Body of pancreas (tissue), 4 donors: ENCODE results near the gene VGF. TPM values are rescaled to one million over a fixed set of nuclear protein-coding genes. Genes with fewer than 3 reads are reported as not detected.

Experiments used
- ATAC-seq: fragments of 150-250 bp; one replicate; pipeline ENCODE4 v1.9.1; 2016
- DNase-seq, 4 donors: peaks; one replicate each; pipeline ENCODE4 v3.0.0-alpha.2; 2019
- H3K27ac ChIP-seq, 4 donors: fragments of 200-600 bp; sonication (generic); 1 replicate in 3 of 4; 2 replicates in 1 of 4; pipeline versions ENCODE4 v1.5.1 to v1.6.1; 2016 to 2019; ENCODE audit warnings: mild to moderate bottlenecking in 1 of 4, mixed read lengths in 1 of 4, moderate library complexity in 1 of 4
- H3K27me3 ChIP-seq, 2 donors: fragments of 200-600 bp; sonication (generic); one replicate each; pipeline ENCODE4 v1.6.0; 2016; ENCODE audit warnings: mild to moderate bottlenecking in 1 of 2
- H3K36me3 ChIP-seq, 2 donors: fragments of 200-600 bp; sonication (generic); replicated peaks in 1 of 2; 2 replicates each; pipeline ENCODE4 v1.5.1; 2016; ENCODE audit warnings: low read depth in 2 of 2; ENCODE audit not compliant: insufficient read depth in 1 of 2
- H3K4me1 ChIP-seq: fragments of 200-600 bp; sonication (generic); one replicate; pipeline ENCODE4 v1.6.0; 2016
- H3K4me3 ChIP-seq, 2 donors: fragments of 200-600 bp; sonication (generic); 1 replicate in 1 of 2; 2 replicates in 1 of 2; pipeline ENCODE4 v1.5.1; 2016 to 2019
- H3K9me3 ChIP-seq, 3 donors: fragments of 200-600 bp; sonication (generic); 1 replicate in 2 of 3; 2 replicates in 1 of 3; pipeline ENCODE4 v1.5.1; 2016
- CTCF ChIP-seq, 7 experiments: fragments of 450-650 bp in 4 of 7; fragments of 200-600 bp in 3 of 7; sonication (generic) in 3 of 7; IDR thresholded peaks; one replicate each; pipeline ENCODE4 v1.5.1; 2016 to 2019; ENCODE audit warnings: antibody characterized with exemption in 7 of 7
- POLR2A ChIP-seq, 3 donors: fragments of 450-650 bp; IDR thresholded peaks; one replicate each; pipeline ENCODE4 v1.6.1; 2016; ENCODE audit warnings: antibody characterized with exemption in 3 of 3, mild to moderate bottlenecking in 2 of 3
- WGBS, 2 donors: methylation state at CpG; one replicate each; pipeline ENCODE4 v1.1.5; 2017; 5-methylcytosine and 5-hydroxymethylcytosine counted together
- intact Hi-C: fragments of 100-400 bp; cut with DNase I; formaldehyde crosslinking; loops from one replicate; pipeline ENCODE4 v1.15.1; 2023
- total RNA-seq, 2 donors: library from RNA; depleted of rRNA; stranded (reverse); fragments of >200 nt; gene quantifications; one replicate each; pipeline ENCODE4 v1.1.0, GENCODE V29; 2016

Gene VGF
- total RNA-seq, 2 donors from 2014 or later = 3.0 to 4.9 TPM

GRCh38 chr7:101163279-101164070, 1.9 kb downstream of the VGF start:
- Histone ChIP-seq H3K4me1 (peaks cover 39% of the 10 kb centered on the region), H3K9me3 (no peaks in the 10 kb centered on the region), H3K36me3 (no peaks in the 10 kb centered on the region), H3K4me3 (no peak overlapping the region), H3K27ac (no peak overlapping the region), H3K27me3 (peaks cover 0 to 40% of the 10 kb centered on the region in 2 donors)
- intact Hi-C loops = no loop called here
- WGBS, 2 donors = 1% methylated on average over 34 to 88 of the region's 92 CpGs
- ATAC-seq (no peak), DNase-seq (peak in 3 of 4 donors; percentile 18 to 26 (median 21))
- TF ChIP-seq CTCF (IDR thresholded peaks at IDR 0.05) (no peak), POLR2A (IDR thresholded peaks at IDR 0.05) (peak in 1 of 3 donors; percentile 33)

- peak; percentile 17 for ATAC-seq
- H3K4me3 ChIP-seq = no peak overlapping the region
- peaks cover 0 to 38% of the 10 kb centered on the region in 2 donors for H3K27me3 ChIP-seq
Measured at GRCh38 chr7:101162551-101163278, 2.7 kb downstream of the VGF start.

GRCh38 chr7:101161692-101162471, 3.5 kb downstream of the VGF start:
- Histone ChIP-seq H3K4me1 (peaks cover 39% of the 10 kb centered on the region), H3K36me3 (no peaks in the 10 kb centered on the region), H3K4me3 (no peak overlapping the region), H3K9me3 (no peaks in the 10 kb centered on the region), H3K27ac (no peak overlapping the region), H3K27me3 (peaks cover 0 to 30% of the 10 kb centered on the region in 2 donors)
- no peak for DNase-seq
- intact Hi-C loops = no loop called here
- no peak for TF ChIP-seq POLR2A (IDR thresholded peaks at IDR 0.05)
- no peak for TF ChIP-seq CTCF (IDR thresholded peaks at IDR 0.05)
- ATAC-seq = no peak
- WGBS, 2 donors = 80 to 89% methylated on average over 16 to 17 of the region's 17 CpGs

More at GRCh38 chr7:101162551-101163278, 2.7 kb downstream of the VGF start:
- 10 to 44% methylated on average over 7 to 35 of the region's 74 CpGs for WGBS, 2 donors
- Histone ChIP-seq H3K9me3 (no peaks in the 10 kb centered on the region), H3K27ac (no peak overlapping the region), H3K4me1 (peaks cover 39% of the 10 kb centered on the region), H3K36me3 (no peaks in the 10 kb centered on the region)
- TF ChIP-seq POLR2A (IDR thresholded peaks at IDR 0.05) (no peak), CTCF (IDR thresholded peaks at IDR 0.05) (no peak)
- DNase-seq = peak; percentile 17 to 37 (median 26)
- intact Hi-C loops = no loop called here

- Histone ChIP-seq H3K4me3 (no peak overlapping the region), H3K36me3 (no peaks in the 10 kb centered on the region), H3K9me3 (no peaks in the 10 kb centered on the region), H3K27ac (no peak overlapping the region), H3K4me1 (peaks cover 37% of the 10 kb centered on the region), H3K27me3 (peaks cover 0 to 25% of the 10 kb centered on the region in 2 donors)
- TF ChIP-seq CTCF (IDR thresholded peaks at IDR 0.05) = no peak
- no peak for TF ChIP-seq POLR2A (IDR thresholded peaks at IDR 0.05)
- DNase-seq = no peak
- ATAC-seq = no peak
- intact Hi-C loops = no loop called here
Measured at GRCh38 chr7:101160910-101161309, 4.5 kb downstream of the VGF start.
